HG02588 (cell line): ENCODE results near the gene KLHL36.
"Not testable (repeated sequence)": the region's sequence is repeated elsewhere in the genome, so short reads cannot be mapped to it uniquely, and the experiment has no call there.

ENCODE experiments used
- ATAC-seq: cut with Tn5 transposase; IDR thresholded peaks from one replicate; pipeline ENCODE4 v1.9.1; 2021; ENCODE audit warnings: mild to moderate bottlenecking, moderate library complexity; ENCODE audit not compliant: unreplicated experiment

The KLHL36 gene

DNA sequence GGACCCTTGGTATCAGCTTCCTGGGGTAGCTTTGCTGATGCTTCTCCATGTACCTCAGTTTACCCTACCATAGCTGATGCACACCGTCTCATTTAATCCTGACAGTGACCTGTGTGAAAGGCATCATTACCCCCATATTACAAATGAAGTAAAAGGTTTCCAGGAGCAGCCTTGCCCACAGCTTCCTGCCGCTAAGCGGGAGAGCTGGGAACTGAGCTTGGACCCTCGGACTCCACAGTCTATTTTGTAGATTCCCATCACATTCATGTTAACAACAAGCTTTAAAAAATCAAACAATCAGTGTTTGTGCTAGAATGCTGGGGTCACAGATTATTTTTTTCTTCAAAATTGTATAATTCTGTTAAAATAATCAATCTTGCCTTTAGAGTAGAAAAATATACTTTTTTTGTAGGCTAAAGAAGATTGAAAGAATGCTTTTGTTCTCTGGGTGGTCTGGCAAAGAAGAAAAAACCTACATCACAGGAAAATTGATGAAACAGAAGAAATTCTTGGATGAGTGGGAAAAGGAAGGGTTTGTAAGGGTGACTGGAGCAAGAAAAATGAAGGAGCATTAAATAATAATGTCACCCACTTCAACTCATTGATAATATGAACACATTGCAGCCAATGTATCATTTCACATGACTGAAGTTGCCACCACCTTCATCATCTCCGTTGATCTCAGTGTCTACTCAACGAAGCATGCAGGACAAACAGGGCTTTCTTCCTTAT, 41.9 kb downstream of the KLHL36 start:
- ATAC-seq, result no peak

DNA sequence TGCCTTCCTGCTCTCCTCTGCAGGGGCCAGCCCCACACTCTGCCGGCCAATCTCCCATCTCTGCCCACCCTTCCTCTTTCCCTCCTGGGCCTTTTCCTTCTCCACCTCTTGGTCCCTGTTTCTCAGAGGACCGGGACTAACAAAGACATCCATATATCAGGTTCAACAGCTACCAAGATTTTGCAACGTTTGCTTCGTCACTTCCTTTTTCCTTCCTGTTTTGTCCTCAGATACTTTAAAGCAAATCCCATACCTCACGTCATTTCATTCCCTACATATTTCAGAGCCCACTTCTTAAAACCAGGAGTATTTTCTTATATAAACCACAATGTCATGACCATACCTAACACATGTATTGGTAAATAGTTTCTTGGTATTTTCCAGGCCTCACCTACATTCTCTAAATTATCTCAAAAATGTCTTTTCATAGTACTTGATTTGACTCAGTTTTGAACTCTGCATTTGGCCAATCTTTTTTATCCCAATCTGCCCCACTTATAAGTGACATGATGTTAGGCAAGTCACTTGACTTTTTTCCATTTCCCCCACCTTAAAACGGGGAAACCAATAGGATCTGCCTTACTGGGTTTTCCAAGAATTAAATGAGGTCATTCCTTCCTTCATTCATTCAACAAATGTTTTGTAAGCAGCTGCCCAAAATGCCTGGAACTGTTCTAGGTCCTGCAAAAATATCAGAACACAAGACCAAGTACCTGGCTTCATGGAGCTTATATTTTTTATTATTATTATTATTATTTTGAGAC, 44.3 kb downstream of the KLHL36 start:
- no peak for ATAC-seq

DNA sequence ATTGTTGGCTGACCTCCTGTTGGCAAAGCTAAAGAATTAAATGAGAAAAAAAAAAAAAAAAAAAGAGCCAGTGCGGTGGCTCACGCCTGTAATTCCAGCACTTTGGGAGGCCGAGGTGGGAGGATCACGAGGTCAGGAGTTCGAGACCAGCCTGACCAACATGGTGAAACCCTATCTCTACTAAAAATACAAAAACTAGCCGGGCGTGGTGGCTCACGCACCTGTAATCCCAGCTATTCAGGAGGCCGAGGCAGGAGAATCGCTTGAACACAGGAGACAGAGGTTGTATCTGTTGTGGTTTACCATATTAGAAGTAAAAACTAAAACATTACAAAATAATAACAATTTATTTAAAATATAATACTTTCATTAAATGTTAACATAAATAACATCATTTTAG, 45.6 kb downstream of the KLHL36 start:
- ATAC-seq, result not testable (repeated sequence)

GRCh38 chr16:84694980-84695379, 46.7 kb downstream of the KLHL36 start:
- ATAC-seq, result no peak

DNA sequence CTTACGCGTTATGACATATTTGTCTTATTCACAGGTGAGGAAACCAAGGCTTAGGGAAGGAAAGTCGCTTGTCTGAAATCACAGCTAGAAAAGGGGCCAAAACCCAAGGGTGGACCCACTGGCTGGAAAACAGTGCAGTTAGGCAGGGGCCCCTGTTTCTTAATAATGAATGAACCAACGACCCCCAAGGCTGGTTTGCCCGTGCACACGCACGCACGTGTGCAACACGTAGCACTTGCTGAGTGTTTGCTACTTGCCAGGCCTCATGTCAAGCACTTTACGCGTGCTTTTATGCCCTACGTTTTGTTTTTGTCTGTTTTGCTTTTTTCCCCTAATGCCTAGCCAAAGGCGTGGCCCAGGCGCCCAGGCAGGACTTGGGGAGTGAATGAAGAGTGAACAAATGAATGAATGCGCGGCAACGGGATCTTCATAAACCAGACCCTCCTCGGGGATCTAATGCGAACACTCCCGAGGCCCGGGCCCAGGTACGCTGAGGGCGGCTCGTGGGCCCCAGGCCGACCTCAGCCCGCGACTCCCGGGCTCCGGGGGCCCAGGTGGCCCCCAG, 50.9 kb downstream of the KLHL36 start:
- ATAC-seq, result no peak

GRCh38 chr16:84699712-84700445, 51.6 kb downstream of the KLHL36 start, which contains the start of gene USP10:
Gene USP10 (plus strand): TSS chr16:84700000. CDS start chr16:84700091, 91 bp downstream.
- peak; percentile 75 for ATAC-seq

GRCh38 chr16:84700446-84701300, 52.4 kb downstream of the KLHL36 start:
- peak; percentile 35 for ATAC-seq

GRCh38 chr16:84703681-84704080, 55.4 kb downstream of the KLHL36 start:
- no peak for ATAC-seq

DNA sequence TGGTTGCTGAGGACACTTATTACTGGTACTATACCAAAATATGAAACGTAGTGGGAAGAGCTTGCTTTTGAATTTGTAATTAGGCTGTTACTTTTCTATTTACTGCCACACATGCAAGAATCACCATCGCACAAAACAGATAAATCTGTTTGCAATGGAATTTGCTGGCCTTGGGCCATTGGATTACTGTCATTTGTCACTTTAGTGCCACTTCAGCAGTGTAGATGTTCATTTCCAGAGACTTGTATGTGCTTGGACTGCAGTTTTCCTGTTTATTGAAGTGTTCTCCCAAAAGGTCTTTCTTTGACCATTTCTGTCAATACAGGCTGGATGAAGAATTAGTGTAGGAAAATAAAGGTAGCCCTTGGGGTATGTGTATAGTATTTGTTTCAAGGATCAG, 55.9 kb downstream of the KLHL36 start:
- ATAC-seq, result no peak

DNA sequence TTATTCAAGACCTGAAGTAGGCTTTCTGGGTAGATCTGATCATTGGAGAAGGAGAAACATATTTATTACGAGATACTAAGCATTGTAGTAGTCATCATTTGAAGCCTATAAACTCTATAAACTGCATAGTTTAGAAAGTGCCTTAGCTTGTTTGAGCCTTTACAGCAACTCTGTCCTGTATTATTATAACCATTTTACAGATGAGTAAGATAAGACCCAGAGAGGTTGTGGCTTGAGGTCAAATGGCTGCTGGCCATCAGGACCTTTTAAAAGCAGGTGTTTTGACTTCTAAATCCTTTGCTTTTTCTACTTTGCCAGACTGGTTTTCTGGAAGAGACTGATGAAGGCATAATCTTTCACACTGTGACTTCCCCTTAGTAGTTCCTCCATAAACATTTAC, 58.5 kb downstream of the KLHL36 start:
- ATAC-seq, result no peak

DNA sequence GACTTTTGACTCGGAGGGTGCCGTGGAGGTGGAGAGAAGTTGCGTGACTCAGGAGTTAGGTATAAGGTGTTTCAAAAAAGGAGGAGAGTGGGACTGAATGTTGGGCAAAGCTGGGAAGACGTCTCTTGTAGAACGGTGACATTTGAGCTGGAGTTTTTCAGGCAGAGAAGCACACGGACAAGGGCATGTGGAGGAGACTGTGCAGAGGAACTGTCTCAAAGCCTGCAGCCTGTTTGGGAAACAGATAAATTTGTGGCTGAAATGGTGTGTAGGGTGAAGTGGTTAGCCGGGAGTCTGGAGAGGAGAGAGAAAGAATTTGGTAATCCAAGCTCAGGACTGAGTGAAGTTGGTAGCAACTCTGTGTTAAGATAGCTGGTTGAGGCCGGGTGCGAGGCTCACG, 61.3 kb downstream of the KLHL36 start:
- ATAC-seq, result no peak

GRCh38 chr16:84710686-84711085, 62.4 kb downstream of the KLHL36 start:
- no peak for ATAC-seq
